DMS79 (cell line): Measurements from ENCODE around the gene SPATA46.
"Not testable (repeated sequence)": the region's sequence is repeated elsewhere in the genome, so short reads cannot be mapped to it uniquely, and the experiment has no call there.

ENCODE experiments used
- DNase-seq: peaks from one replicate; lab custom pipeline; 2025; lab: John Stamatoyannopoulos, UW

The SPATA46 gene, protein sequence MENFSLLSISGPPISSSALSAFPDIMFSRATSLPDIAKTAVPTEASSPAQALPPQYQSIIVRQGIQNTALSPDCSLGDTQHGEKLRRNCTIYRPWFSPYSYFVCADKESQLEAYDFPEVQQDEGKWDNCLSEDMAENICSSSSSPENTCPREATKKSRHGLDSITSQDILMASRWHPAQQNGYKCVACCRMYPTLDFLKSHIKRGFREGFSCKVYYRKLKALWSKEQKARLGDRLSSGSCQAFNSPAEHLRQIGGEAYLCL

GRCh38 chr1:162376691-162377090 is at the start of gene SPATA46:
Gene SPATA46 (minus strand): TSS chr1:162376854. CDS start chr1:162376790, 64 bp downstream.
- DNase-seq = no peak

- no peak for DNase-seq
Measured at GRCh38 chr1:162422662-162423375, 46.2 kb upstream of the SPATA46 start.

GRCh38 chr1:162421258-162422164 is 44.9 kb upstream of the SPATA46 start:
- DNase-seq = no peak

DNA sequence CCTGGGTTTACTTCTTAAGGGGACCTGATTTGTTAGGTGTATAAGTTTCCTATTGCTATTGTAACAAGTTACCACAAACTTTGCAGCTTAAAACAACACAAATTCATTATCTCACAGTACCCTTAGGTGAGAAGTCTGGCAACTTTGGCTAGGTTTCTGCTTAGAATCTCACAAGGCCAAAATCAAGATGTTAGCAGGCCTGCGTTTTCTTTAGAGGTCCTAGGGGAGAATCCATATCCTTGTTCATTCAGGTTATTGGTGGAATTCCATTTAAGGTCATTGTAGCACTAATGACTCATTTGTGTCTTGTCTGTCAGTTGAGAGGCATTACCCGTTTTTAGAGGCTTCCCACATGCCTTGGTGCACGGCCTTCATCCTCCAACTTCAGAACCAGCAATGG is 43.5 kb upstream of the SPATA46 start:
- DNase-seq = no peak

GRCh38 chr1:162419450-162419931 is 42.8 kb upstream of the SPATA46 start:
- DNase-seq = not testable (repeated sequence)

GRCh38 chr1:162418584-162418983 is 41.9 kb upstream of the SPATA46 start:
- not testable (repeated sequence) for DNase-seq

DNA sequence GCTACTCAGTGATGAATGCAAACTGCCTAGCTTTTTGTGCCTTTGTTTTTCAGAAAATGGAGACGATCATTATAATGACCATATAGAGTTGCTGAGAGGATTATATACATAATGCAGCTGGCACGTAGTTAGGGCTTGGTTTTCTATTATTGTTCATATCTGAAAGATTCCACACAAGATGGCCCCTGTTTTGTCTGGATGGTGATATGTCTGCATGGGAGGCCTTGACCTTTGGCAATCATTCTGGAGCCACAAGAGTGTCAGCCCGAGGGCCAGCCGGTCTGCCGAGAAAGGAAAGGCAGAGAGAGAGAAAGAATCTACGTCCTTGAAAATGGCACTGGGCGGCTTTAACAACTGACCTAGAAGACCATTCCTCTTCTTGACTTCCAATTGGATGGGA is 41.0 kb upstream of the SPATA46 start:
- DNase-seq = no peak

- DNase-seq = no peak
Measured at GRCh38 chr1:162416909-162417308, 40.3 kb upstream of the SPATA46 start.

DNA sequence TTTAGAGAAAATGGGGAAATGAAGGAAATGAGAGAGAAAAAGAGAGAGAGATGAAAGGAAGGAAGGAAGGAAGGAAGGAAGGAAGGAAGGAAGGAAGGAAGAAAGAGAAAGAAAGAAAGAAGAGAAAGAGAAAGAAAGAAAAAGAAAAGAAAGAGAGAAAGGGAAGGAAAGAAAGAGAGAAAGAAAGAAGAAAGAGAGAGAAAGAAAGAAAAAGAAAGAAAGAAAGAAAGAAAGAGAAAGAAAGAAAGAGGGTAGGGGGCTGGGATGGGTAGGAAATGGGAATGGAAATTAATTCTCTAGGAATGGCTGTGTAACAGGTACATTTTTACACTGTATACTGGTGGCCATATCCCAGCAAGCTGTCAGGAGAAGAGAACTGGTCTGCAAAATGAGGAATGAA is 39.6 kb upstream of the SPATA46 start:
- no peak for DNase-seq

DNA sequence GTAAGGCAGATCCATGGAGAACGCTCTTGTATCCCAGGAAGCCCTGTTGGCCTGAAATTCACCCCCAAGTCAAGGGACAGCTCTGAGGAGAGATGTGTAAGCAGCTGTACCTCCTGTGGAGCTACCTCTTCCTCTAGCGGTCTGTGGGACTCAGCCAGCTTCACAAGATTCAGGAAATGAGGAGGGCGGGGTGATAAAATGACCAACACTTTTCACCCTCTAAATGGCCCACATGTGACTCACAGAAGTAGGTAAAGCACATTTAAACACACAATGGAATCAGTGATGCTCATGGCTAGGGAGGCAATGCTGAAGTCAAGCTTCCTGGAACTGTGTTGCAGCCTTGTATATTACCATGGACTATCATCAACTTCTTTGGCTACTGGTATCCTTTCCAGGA is 35.3 kb upstream of the SPATA46 start, which contains the start of gene SH2D1B:
SH2D1B (minus strand) TSS at position 135 of the 400 bp plus-strand sequence; CDS start at position 15, 120 bp downstream.
- DNase-seq = no peak

DNA sequence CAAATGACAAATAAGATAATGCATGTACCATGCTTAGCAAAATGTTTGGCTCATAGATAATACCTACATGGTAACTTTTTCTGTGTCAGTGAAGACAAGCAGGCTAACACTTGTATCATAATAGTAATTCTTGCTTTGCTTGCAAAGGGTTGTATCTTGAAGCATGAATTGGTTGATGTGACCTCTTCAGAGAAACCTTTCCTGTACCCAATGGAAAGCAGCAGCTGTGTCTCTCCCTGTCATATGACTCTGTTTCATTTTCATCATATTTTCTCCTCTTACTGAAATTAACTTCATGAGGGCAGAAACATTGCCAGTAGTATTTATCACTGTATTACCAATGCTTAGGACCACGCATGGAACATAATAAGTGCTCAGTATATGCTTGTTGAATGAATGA is 30.9 kb upstream of the SPATA46 start:
- DNase-seq = no peak

GRCh38 chr1:162406811-162407210 is 30.2 kb upstream of the SPATA46 start:
- DNase-seq = no peak

GRCh38 chr1:162405800-162406199 is 29.1 kb upstream of the SPATA46 start:
- no peak for DNase-seq

- no peak for DNase-seq
Measured at GRCh38 chr1:162404550-162405160, 28.0 kb upstream of the SPATA46 start.

DNA sequence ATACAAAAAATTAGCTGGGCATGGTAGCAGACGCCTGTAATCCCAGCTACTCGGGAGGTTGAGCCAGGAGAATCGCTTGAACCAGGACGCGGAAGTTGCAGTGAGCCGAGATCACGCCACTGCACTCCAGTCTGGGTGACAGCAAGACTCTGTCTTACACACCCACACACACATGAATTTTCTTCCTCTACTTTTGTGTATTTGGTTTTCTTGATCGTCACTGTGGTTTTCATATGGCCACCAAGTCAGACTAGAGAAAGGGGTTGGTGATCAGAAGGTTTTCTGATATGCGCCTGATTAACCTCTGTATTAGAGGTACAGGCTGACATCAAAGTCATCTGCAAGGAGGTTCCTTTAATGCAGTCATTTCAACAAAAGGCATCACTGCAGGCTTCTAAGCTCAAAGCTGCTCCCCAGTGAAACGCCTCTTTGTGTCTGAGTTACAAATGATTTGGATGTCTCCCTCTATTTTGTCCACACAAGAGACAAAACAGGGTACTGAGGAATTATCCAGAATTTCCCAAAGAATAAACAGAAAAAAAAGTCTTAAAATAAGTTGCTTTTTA is 24.2 kb upstream of the SPATA46 start:
- no peak for DNase-seq

GRCh38 chr1:162398999-162399580 is 22.4 kb upstream of the SPATA46 start:
- no peak for DNase-seq

DNA sequence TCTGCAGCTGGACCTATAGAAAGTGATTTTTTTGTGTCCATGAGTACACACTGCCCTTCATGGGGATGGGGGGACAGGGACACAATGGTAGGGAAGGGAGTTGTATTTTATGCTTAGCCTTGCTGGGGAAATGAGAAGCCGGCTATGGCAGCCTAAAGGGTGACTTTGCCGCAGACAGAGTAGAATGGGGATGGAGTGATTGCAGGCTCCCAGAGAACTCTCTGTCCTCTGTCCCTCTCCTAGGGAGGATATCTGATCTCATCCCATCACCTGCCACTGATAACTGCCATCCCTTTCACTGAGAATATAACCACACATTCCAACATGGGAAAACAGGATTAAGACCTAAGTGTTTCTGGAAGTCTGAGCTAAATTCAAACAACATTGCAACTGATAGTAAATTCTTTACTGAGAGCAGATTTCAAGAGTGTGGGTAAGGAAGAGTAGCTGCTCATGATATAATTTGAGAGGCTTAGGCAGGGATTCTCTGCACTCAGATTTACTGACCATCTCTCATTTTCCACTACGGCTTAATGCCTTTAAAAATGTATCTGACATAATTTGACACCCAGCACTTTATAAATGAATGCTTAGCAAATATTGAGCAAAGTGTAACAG is 21.4 kb upstream of the SPATA46 start:
- no peak for DNase-seq

- DNase-seq = no peak
Measured at GRCh38 chr1:162397039-162397448, 20.4 kb upstream of the SPATA46 start.

DNA sequence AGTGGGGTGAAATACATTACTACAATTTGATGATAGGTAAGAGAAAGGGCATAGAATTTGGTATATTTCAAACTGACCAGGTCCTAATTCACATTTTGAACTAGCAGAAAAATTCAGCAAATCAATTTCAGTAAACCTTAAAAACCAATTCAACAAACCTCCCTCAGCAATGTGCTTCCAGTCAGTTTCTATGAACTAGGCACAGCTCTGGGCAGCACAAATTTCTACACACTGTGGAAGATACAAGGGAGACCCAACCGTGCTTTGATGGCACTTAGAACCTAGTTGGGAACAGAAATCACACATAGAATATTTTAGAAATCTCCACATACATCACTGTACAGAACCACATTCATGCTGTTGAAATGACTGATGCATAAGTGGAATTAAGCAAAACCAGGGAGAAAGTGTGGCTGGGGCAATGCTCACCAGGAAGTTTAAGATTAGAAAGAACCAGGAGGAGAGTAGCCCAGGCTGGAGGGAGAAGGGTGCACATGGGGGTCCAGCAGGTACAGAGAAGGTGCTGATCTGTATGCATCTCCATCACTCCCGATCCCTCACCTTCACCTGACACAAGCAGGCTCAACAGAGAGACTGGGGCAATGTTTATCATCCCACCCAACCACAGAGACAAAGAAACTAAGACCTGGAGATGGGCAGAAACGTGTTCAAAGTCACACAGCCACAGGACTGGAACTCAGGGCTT is 19.7 kb upstream of the SPATA46 start:
- no peak for DNase-seq
